ENCODE data around the gene ARSI.

DNA sequence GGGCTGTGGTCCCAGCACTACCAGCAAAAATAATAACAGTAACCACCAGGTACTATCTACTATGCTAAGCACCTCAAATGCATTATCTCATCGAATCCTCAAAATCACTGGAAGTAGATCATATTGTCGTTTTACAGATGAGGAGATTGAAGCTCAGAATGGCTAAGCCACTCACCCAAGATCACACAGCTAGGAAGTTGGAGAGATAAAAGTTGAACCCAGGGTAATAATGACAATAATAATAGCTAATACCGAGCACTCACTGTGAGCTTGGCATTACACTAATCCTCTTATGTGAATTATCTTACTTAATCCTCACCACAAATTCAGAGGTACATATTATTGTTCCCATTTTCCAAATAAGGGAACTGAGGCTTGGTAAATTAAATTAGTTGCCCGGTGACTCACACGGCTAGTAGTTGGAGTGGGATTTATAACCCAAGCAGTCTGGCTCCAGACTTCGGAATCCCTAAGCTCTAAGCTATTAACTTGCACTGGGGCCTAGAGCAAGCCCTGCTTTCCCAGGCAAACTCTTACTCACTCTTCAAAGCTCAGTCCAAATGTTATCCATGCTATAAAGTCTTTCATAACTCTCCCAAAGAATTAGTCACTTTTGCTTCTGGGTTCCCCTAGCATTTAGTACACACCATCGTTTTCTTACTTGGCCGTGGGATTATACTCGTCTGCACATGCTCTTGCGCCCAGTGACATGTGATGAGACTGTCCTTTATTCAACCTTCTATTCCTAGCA is 3.8 kb downstream of the ARSI start:
- TF ChIP-seq YY1 (IDR thresholded peaks at IDR 0.05; ENCODE audit: low read depth), result no peak
- TF ChIP-seq EP300 (IDR thresholded peaks at IDR 0.05; ENCODE audit: borderline replicate concordance in 1 of 2, low read depth in 1 of 2, low read length in 1 of 2), result no peak
- no peak for TF ChIP-seq FOXM1 (IDR thresholded peaks at IDR 0.05; ENCODE audit: low read depth)
- TF ChIP-seq, protein P1, sequence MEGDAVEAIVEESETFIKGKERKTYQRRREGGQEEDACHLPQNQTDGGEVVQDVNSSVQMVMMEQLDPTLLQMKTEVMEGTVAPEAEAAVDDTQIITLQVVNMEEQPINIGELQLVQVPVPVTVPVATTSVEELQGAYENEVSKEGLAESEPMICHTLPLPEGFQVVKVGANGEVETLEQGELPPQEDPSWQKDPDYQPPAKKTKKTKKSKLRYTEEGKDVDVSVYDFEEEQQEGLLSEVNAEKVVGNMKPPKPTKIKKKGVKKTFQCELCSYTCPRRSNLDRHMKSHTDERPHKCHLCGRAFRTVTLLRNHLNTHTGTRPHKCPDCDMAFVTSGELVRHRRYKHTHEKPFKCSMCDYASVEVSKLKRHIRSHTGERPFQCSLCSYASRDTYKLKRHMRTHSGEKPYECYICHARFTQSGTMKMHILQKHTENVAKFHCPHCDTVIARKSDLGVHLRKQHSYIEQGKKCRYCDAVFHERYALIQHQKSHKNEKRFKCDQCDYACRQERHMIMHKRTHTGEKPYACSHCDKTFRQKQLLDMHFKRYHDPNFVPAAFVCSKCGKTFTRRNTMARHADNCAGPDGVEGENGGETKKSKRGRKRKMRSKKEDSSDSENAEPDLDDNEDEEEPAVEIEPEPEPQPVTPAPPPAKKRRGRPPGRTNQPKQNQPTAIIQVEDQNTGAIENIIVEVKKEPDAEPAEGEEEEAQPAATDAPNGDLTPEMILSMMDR (IDR thresholded peaks at IDR 0.05), result no peak
- TF ChIP-seq JUND (IDR thresholded peaks at IDR 0.05), result no peak; the same call in 1 of the 2 replicates
- TF ChIP-seq, protein P2, sequence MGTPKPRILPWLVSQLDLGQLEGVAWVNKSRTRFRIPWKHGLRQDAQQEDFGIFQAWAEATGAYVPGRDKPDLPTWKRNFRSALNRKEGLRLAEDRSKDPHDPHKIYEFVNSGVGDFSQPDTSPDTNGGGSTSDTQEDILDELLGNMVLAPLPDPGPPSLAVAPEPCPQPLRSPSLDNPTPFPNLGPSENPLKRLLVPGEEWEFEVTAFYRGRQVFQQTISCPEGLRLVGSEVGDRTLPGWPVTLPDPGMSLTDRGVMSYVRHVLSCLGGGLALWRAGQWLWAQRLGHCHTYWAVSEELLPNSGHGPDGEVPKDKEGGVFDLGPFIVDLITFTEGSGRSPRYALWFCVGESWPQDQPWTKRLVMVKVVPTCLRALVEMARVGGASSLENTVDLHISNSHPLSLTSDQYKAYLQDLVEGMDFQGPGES (IDR thresholded peaks at IDR 0.05; ENCODE audit: low read depth, low read length), result no peak
- no peak for TF ChIP-seq POLR2AphosphoS5 (IDR thresholded peaks at IDR 0.05; ENCODE audit: low read depth, low read length)
- TF ChIP-seq, protein P3, sequence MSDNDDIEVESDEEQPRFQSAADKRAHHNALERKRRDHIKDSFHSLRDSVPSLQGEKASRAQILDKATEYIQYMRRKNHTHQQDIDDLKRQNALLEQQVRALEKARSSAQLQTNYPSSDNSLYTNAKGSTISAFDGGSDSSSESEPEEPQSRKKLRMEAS (IDR thresholded peaks at IDR 0.05; ENCODE audit: low read depth), result no peak
- TF ChIP-seq EZH2phosphoT487 (IDR thresholded peaks at IDR 0.05; ENCODE audit: borderline replicate concordance, low read depth), result no peak
